ENCODE data around the gene PTP4A2. TPM values are rescaled to one million over a fixed set of nuclear protein-coding genes. Genes with fewer than 3 reads are reported as not detected.

PTP4A2 gene
- total RNA-seq, 1 donor from 2014 or later = 298 TPM

DNA sequence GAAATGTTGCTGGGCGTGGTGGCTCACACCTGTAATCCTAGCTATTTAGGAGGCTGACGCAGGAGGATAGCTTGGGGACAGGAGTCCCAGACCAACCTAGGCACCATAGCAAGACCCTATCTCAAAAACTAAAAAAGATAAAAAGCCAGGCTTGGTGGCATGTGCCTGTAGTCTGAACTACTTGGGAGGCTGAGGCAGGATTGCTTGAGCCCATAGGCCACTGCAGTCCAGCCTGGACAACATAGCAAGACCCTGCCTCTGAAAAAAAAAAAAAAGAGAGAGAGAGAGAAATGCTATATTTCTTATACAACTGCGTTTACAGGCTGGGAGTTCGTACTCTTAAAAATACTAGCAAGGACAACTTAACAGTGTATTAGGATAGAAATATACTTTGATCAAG lies 76.1 kb downstream of the PTP4A2 start:
- DNase-seq (ENCODE audit: low read depth) = no peak

DNA sequence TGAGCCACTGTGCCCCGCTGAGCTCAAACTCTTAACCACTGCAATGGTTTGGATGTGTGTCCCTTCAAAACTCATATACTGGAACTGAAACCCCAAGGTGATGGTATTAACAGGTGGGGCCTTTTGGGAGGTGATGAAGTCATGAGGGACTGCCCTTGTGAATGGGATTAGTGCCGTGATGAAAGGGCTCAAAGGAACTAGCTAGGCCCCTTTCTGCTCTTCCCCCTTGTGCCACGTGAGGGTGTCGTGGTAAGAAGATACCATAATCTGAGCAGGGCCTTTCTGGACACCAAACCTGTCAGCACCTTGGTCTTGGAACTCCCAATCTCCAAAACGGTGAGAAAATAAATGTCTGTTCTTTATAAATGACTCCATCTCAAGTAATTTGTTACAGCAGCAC lies 76.8 kb downstream of the PTP4A2 start:
- no peak for DNase-seq (ENCODE audit: low read depth)

DNA sequence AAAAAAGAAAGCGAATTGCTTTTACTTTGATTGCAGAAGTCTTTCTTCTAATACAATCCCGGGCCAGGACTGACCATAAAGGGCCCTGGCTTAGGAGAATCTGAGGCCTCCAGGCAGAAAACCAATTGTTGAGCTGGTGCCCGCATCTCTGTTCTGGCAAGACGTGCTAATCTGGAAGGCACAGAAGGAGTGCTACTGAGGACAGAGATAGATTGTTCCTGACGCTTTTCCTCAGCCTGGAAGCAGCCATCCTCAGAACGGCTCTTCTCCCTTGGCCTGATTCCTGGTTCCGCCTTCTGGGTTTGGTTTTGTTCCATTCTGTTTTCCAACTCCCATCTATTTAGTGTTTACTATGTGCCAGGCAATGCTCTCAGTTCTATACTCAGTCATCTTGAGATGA lies 77.6 kb downstream of the PTP4A2 start:
- DNase-seq (ENCODE audit: low read depth) = no peak

GRCh38 chr1:31859719-31860118 lies 78.4 kb downstream of the PTP4A2 start:
- no peak for DNase-seq (ENCODE audit: low read depth)

DNA sequence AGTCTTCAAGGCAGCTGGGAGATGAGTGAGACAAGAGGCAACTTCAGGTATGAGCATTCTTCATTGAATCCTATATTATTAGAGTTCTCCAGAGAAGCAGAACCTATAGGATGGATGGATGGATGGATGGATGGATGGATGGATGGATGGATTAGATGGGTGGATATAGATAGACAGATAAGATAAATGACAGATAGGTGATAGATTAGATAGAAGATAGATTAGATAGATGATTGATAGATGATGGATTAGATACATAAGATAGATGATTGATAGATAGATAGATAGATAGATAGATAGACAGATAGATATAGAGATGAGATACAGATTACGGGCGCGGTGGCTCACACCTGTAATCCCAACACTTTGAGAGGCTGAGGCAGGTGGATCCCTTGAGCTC lies 79.1 kb downstream of the PTP4A2 start:
- DNase-seq (ENCODE audit: low read depth) = no peak

DNA sequence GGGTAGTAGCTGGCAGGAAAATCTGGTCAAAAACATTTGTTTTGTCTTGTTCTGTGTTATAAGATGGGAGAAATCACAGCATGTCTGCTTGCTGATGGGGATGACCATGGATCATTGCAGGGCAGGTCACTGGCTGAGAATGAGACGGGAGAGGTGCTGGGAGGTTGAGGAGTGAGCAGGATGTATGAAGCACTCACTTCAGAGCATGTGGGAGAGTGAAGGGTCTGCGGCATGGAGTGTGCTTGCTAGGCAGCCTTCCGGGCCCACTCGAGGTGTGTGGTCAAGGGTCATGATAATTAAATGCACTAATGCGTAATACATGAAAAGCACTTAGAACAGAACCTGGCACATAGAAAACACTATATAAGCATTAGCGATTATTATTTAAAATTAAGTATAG lies 80.3 kb downstream of the PTP4A2 start:
- no peak for DNase-seq (ENCODE audit: low read depth)

Other genes starting within 250 kb of the PTP4A2 start
- 27.9 and 37.7 TPM in 2 replicates for gene COL16A1, start 234.4 kb downstream of the PTP4A2 start, total RNA-seq
- gene ADGRB2, start 174.0 kb downstream of the PTP4A2 start, total RNA-seq = 15.8 and 20.2 TPM in 2 replicates
- 8.9 and 9.7 TPM in 2 replicates for gene SPOCD1, start 122.3 kb downstream of the PTP4A2 start, total RNA-seq
- gene KHDRBS1, start 75.5 kb upstream of the PTP4A2 start, total RNA-seq = 44.3 and 45.2 TPM in 2 replicates
- 4.9 and 5.6 TPM in 2 replicates for gene TMEM39B, start 134.6 kb upstream of the PTP4A2 start, total RNA-seq
- gene KPNA6, start 169.7 kb upstream of the PTP4A2 start, total RNA-seq = 59.3 and 60.6 TPM in 2 replicates
- 44.2 and 44.4 TPM in 2 replicates for gene TXLNA, start 241.3 kb upstream of the PTP4A2 start, total RNA-seq